Right lung (tissue), 5 donors: ENCODE measurements around the gene NEU2. TPM values are rescaled to one million over a fixed set of nuclear protein-coding genes. Genes with fewer than 3 reads are reported as not detected.
"Not testable (repeated sequence)": the region's sequence is repeated elsewhere in the genome, so short reads cannot be mapped to it uniquely, and the experiment has no call there.

Experiments
- DNase-seq, 2 donors: peaks; one replicate each; pipeline ENCODE4 v3.0.0-alpha.2; 2013
- polyA plus RNA-seq, 5 donors: library from polyadenylated mRNA; unstranded; fragments of 120-200 nt; gene quantifications; one replicate each; pipeline versions ENCODE4 v1.2.1 to v1.2.3, GENCODE V29; 2013; ENCODE audit warnings: inconsistent platforms in 1 of 5, low replicate concordance in 1 of 5; ENCODE audit not compliant: insufficient read length in 5 of 5, insufficient read depth in 1 of 5

Gene NEU2
- polyA plus RNA-seq, 5 donors, result not detected

DNA sequence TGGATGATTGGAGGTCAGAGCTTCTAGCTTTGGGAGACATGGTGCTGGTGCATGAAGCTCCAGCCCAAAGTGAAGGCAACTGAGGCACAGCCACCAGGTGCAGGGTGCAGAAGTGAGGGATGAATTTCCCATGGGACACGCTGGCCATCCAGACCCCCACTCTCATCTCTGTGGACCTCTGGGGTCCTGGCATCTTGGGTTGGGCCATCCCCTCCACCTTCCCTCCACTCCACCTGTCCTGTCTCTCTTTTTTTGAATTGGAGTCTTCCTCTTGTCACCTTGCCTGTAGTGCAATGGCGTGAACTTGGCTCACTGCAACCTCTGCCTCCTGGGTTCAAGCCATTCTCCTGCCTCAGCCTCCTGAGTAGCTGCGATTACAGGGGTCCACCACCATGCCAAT, 22.8 kb upstream of the NEU2 start:
- DNase-seq, result no peak

DNA sequence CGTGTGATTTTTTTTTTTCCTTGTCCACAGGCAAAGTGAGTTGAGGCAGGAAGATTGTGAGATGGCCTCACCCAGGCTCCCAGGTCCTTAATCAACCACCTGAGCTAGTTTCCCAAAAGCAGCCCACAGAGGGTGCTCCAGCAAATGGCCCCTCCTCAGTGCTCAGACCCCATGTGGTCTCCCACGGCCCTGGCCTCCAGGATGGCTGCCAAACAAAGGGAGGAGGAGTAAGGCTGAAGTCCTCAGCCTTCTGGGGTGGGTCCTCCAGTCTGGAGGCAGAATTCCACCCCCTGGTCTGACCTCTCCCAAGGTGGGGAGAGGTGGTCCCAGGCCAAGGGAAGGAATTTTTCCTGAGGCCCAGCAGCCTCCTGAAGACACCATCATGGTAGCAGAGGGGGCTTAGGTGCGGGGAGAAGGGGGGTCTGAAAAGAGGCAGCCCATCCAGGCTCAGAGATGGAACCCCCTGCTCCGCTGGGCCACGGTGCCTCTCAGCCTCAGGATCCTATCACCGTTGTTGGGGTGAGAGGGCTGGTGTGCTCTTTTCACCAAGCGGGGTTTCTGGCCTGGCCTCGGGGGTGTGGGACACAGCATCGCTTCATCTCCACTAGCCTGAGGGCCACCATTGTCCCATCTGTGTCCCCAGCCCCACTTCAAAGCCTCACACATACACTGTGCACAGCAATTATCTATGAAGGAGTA, 21.8 kb upstream of the NEU2 start:
- DNase-seq, result no peak

- no peak for DNase-seq
These were observed 21.2 kb upstream of the NEU2 start for GRCh38 chr2:233011268-233011650.

- DNase-seq, result no peak
These were observed 20.8 kb upstream of the NEU2 start for GRCh38 chr2:233011702-233012131.

DNA sequence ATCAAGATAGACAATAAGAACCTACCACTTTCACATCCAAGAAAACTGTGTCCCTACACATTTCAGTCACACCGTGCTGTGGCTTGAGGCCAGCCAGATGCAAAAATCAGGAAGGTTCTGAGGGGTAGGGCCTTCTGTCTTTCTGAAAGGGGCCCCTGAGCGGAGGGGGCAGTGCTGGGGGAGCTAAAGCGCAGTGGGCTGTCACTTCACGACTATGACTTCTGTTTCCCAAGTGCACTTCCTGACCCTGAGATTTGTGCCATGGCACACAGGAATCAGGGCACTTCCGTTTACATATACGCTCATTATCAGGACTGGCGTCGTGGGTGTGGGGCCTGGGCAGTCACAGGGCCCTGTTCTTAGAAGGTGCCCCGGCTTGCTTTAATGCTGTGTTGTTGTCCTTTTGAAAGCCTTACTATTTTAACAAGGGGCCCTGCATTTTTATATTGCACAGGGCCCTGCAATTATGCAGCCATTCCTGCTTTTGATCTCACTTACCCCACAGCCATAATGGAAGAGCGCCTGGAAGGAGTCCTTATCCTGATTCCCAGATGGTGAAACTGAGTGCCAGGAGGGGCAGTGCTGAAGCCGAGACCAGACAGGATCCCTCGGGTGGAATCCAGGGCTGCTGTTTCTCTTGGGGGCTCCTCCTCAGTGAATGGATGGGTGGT, 20.0 kb upstream of the NEU2 start:
- DNase-seq, result no peak

DNA sequence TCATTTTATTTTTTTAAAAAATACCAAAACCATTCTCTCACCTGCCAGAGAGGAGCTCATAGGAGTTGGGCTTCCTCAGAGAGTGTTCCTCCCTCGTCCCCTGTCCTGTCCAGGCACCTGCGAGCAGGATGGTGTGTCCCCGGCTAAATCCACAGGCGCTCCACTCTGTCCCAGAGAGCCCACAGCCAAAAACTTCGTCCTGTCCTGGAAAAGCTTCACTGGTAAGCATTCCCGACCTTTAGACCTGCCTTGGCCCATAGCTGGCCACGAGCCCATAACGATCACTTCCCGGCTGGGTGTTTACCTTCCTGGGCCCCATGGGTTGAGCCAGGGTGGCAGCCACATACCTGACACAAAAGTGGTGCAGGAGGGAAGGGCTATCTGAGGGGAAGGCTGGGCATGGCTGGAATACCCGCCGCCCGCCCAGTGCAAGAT, 19.4 kb upstream of the NEU2 start, which contains the start of gene NGEF:
Gene NGEF, minus strand, starts transcription at position 230 of the 435 bp plus-strand sequence. CDS start 38,366 bp downstream, outside the sequence.
- DNase-seq, result no peak

- DNase-seq, result no peak
These were observed 18.8 kb upstream of the NEU2 start for GRCh38 chr2:233013650-233014049.

DNA sequence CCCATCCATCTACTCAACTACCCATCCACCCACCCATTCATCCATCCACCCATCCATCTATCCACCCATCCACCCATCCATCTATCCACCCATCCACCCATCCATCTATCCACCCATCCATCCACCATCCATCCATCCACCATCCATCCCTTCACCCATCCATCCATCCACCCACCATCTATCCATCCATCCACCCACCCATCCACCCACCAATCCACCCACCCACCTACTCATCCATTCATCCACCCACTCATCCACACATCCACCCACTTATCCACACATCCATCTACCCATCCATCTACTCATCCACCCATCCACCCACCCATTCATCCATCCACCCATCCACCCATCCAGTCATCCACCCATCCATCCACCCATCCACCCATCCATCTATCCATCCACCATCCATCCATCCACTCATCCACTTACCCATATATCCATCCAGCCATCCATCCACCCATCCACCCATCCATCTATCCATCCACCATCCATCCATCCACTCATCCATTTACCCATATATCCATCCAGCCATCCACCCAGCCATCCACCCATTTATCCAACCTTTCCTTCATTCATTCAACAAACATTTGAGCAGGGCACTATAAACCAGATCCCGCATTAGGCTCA, 17.3 kb upstream of the NEU2 start:
- no peak for DNase-seq

DNA sequence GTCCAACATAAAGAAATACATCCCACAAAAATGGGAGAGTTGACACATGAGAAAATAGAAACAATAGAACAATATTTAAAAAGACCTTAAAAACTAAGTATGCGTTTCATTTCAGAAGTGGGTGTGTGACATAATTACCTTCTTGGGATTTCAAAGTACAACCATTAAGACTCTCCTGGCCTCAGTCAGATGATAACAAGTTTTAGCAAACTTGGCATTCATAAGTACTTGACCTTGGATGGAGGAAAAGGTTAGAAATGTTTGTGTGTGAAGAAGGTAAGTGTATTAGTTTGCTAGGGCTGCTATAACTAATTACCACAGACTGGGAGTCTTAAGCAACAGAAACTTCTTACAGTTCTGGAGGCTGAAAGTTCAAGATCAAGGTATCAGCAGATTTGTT, 14.5 kb upstream of the NEU2 start:
- no peak for DNase-seq

GRCh38 chr2:233019610-233020009, 12.9 kb upstream of the NEU2 start:
- not testable (repeated sequence) for DNase-seq

DNA sequence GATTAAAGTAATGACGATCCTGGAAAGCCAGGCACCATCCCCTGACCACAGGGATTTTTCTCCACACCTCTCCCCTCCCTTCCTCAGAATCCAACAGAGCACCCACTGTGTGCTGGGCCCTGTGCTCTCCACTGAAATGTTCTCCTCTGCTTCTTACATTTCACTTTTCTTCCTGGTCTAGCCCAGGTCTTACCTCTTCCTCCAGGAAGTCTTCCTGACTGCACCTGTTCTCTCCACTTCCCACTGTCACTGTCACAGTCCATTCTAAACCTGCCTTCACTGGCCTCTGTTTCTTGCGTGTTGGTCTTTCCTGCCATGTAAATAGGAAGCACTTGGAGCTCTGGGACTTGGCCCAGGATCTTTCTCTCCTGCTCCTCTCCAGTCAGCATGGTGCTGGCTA, 12.0 kb upstream of the NEU2 start:
- DNase-seq, result no peak

DNA sequence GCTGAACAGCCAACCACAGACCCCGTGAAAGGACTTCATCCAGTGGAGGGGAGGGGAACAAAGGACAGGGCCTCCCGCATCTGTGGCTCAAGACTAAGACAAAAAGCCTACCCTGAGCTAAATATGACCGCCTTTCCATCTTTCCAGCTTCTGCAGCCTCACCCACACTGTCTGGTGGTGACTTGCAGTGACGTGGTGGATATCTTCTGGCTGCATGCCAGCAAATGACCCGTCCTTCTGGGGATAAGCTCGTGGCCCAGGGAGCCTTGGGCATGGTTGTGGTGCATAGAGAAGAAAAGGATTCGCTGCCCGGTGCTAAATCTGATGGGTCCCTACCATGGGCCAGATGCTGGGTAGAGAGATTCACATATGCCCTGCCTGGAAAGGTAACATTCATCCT, 10.7 kb upstream of the NEU2 start:
- DNase-seq, result no peak

DNA sequence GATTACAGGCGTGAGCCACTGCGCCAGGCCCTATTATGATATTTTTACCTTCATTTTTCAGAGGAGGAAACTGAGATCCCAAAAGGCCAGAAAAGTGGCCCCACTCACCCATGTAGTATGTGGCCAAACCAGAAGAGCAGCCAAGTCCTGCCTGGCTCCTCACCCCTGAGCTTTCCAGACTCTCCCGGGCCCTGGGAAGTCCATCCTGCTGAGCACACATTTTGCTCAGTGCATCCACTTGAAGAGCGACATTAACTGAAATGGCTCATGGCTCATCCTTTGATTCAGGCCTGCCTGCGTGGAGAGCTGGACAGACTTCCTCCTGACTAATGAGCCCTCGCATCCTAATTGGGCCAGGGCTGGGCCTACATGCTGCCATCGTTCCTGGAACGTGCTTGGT, 9.9 kb upstream of the NEU2 start:
- no peak for DNase-seq

- DNase-seq, result no peak
These were observed 9.3 kb upstream of the NEU2 start for GRCh38 chr2:233023007-233023760.

- no peak for DNase-seq
These were observed 8.6 kb upstream of the NEU2 start for GRCh38 chr2:233023761-233024410.

DNA sequence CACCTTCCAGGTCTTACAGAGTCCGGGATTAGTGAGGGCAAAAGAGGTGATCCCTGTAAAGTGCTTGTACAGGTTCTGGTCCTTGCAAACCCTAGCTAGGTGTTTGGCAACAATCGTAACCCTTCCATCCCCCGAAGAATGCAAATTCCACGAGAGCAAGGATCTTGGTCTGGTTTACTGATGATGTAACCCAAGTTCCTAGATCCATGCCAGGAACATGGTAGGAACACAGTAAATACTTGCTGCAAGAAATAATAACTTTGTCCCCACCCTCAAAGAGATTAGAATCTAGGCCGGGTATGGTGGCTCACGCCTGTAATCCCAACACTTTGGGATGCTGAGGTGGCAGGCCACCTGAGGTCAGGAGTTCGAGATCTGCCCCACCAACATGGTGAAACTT, 6.8 kb upstream of the NEU2 start:
- DNase-seq, result no peak

- DNase-seq, result no peak
These were observed 6.2 kb upstream of the NEU2 start for GRCh38 chr2:233026198-233026813.

DNA sequence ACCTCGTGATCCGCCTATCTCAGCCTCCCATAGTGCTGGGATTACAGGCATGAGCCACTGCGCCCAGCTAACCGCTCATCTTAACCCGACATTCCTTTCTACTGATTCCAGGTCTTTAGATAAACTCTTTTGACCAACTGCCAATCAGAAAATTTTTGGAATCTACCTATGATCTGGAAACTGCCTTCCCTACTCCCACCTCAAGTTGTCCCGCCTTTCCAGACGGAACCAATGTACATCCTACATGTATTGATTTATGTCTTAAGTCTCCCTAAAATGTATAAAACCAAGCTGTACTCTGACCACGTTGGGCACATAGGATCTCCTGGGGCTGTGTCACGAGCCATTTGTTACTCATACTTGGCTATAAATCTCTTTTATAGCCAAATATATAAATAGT, 3.2 kb upstream of the NEU2 start:
- DNase-seq, result no peak

GRCh38 chr2:233031556-233032500, 644 bp upstream of the NEU2 start:
- no peak for DNase-seq

- DNase-seq, result no peak
These were observed 1.2 kb downstream of the NEU2 start for GRCh38 chr2:233033672-233034071.
